Retinal pigment epithelial cell (primary cell): ENCODE data around the gene RNASEH1.

Experiments
- DNase-seq: peaks from one replicate; pipeline ENCODE4 v3.0.0-alpha.2; 2010; ENCODE audit warnings: low read depth
- H3K4me3 ChIP-seq: 2 replicates; pipeline ENCODE4 v1.5.1; 2011; ENCODE audit warnings: mild to moderate bottlenecking, low read length, control low read depth, moderate library complexity
- TF ChIP-seq, protein P1 (sequence below): conservative IDR thresholded peaks from 2 replicates; pipeline ENCODE4 v1.5.1; 2011; ENCODE audit warnings: low read depth, low read length, control low read depth, inconsistent platforms

The RNASEH1 gene

DNA sequence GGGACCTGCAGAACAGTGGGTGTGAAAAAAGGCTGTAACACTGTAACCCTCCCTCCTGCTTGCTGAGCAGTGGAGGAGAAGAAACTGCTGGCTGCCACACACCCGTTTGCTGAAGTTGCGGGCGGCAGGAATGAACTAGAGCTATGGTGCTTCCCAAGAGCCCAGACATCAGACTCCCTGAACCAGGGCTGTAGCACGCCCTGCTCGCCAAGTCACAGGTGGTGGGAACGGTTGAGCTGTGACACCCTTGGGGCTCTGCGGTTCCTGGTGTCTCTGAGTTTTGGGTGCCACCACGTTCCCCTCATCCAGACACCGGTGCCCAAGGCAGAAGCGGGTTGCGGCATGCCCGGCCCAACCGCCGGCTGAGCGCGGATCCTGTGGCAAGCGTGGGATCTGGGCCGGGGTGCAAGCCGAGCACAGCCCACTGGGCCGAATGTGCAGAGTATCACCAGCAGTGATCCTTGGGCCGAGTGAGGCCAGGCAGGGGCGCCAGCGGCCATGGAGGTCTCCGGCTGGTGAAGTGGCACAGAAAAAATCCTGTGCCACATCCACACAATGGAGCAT lies 23.8 kb downstream of the RNASEH1 start:
- TF ChIP-seq, protein P1, sequence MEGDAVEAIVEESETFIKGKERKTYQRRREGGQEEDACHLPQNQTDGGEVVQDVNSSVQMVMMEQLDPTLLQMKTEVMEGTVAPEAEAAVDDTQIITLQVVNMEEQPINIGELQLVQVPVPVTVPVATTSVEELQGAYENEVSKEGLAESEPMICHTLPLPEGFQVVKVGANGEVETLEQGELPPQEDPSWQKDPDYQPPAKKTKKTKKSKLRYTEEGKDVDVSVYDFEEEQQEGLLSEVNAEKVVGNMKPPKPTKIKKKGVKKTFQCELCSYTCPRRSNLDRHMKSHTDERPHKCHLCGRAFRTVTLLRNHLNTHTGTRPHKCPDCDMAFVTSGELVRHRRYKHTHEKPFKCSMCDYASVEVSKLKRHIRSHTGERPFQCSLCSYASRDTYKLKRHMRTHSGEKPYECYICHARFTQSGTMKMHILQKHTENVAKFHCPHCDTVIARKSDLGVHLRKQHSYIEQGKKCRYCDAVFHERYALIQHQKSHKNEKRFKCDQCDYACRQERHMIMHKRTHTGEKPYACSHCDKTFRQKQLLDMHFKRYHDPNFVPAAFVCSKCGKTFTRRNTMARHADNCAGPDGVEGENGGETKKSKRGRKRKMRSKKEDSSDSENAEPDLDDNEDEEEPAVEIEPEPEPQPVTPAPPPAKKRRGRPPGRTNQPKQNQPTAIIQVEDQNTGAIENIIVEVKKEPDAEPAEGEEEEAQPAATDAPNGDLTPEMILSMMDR, result no peak
- H3K4me3 ChIP-seq, result no peak overlapping the region
- DNase-seq, result no peak

DNA sequence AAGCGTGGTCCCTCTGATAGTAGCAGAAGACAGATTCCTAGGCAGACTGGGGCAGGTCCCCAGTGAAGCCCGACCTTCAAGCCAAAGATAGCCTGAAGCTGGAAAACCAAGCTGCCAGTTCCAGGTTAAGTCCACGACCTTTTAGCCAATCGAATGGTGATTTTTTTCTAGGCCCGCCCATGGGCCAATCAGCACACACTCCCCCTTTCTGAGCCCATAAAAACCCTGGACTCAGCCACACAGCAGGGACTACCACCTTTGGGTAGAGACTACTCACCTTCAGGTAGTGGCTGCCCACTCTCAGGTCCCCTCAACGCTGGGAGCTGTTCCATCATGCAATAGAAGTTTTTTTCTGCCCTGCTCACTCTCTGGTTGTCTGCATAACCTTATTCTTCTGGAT lies 24.3 kb downstream of the RNASEH1 start:
- DNase-seq, result no peak
- H3K4me3 ChIP-seq, result no peak overlapping the region
- TF ChIP-seq, protein P1, result no peak

DNA sequence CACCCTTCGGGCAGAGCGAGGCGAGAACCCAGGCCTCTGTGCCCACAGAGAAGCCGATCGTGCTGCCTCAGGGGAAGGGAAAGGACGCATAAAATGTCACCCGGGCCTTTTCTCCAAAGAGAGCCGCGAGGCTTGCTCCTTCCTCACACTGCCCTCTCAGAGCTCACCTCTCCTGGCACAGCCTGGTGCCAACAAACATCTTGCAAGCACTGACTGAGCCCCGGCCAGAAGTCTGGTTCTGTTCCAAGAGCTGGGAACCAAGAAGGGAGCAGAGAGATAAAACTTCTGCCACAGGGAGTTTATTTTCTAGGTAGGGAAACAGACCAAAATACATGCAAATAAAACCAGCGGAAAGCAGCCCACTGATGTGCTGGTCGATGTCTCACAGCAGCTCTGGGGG lies 25.2 kb downstream of the RNASEH1 start:
- TF ChIP-seq, protein P1, result no peak
- no peak for DNase-seq
- H3K4me3 ChIP-seq, result no peak overlapping the region

DNA sequence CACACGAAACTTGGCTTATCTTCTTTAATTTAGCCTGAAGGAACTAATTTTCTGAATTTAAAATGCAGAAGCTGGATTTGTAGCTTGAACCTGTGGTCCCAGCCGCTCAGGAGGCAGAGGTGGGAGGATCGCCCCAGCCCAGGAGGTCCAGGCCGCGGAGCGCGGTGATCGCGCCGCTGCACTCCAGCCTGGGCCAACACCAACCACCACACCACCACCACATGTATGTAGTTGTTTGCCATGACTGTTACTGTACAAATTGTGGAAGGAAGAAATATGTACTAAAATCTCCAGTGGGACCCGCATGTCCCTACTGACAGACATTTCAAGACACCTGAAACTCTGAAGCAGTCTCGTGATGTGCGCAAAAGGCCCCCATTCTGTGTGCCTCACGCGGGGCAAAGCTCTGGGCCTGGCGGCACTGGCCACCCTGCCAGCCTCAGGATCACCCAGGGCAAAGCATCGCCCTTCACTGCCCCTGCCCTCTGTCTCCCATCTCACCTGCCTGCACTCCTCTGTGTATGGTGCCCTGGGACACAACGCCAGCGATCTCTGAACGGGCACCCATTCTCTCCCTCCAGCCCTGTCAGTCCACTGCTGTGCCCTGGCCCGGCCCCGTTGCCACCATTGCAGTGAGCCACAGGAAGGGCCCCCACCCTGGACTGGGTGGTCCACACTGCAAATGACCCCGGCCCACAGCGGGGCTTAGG lies 28.7 kb downstream of the RNASEH1 start:
- DNase-seq, result no peak
- TF ChIP-seq, protein P1, result no peak

DNA sequence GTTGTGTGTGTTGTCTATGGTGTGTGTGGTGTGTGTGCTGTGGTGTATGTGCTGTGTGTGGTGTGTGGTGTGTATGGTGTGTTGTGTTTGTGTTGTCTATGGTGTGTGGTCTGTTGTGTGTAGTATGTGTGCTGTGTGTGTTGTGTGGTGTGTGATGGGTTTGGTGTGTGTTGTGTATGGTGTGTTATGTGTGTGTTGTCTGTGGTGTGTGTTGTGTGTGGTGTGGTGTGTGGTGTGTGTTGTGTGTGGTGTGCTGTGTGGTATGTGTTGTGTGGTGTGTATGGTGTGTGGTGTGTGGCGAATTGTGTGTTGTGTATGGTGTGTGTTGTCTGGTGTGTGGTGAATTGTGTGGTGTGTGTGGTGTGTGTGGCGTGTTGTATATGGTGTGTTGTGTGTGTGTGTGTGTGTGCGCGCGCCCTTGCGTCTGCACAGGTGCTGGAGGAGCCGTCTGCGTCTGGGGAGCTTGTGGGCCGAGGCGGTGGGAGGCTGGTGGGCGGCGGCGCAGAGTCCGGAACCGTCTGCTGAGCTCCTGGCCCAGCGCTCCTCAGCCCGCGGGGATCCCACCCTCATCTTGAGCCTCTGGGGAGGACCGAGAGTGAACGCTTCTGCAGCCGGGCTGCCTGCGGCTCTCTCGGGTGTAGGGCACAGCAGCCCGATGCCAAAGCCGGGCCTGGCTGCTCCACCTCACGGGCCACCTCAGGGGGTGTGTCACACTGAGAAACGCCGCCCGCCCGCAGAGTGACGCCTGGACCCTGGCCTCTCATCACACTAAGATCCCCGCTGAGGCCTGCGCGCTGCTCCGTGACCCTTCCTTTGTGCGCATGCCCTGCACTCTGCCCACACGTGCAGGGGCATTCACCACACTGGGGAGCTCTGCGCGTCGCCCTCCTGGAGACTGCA lies 30.0 kb downstream of the RNASEH1 start:
- TF ChIP-seq, protein P1, result no peak
- H3K4me3 ChIP-seq, result no peak overlapping the region
- no peak for DNase-seq

More for the DNA sequence above, 28.7 kb downstream of the RNASEH1 start:
- H3K4me3 ChIP-seq, result no peak overlapping the region

DNA sequence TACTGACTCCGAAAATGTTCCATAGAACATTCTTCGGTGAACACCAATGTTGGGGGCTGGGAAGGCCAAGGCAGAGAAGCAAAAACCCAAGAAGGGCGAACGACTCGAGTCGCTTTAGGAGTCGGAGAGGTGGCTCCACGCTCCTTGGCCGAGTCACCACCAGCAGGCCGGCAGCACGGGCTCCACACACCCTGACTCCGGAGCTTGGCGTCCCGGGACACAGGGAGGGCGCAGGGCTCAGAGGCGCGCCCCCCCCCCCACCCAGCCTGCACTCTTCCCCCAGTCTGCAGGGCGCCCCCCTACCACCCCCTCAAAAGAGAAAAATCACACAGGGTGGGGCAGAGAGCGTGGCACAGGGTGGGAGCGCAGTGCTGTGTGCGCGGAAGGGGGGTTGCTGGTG lies 31.3 kb downstream of the RNASEH1 start:
- H3K4me3 ChIP-seq, result no peak overlapping the region
- DNase-seq, result no peak
- TF ChIP-seq, protein P1, result no peak
